Measurements from ENCODE around the gene MAP3K10. TPM values are rescaled to one million over a fixed set of nuclear protein-coding genes. Genes with fewer than 3 reads are reported as not detected.

Gene MAP3K10
- total RNA-seq, 4 donors from 2014 or later: 10.2 to 24.8 (median 11.6) TPM

- H3K4me3 ChIP-seq (ENCODE audit: low read depth, poor library complexity, severe bottlenecking): no peak overlapping the region
- TF ChIP-seq CTCF (IDR thresholded peaks at IDR 0.05): no peak
- no peak for TF ChIP-seq POLR2A (IDR thresholded peaks at IDR 0.05)
- no peak for DNase-seq (ENCODE audit: low spot score in 2 of 2)
- WGBS, 2 donors: 78 to 79% methylated on average over 8 of the region's 8 CpGs
- intact Hi-C loops (cut with DNase I; ENCODE audit: low total_unique reads): no loop called here
These were observed 70.4 kb downstream of the MAP3K10 start for GRCh38 chr19:40261631-40262030.

DNA sequence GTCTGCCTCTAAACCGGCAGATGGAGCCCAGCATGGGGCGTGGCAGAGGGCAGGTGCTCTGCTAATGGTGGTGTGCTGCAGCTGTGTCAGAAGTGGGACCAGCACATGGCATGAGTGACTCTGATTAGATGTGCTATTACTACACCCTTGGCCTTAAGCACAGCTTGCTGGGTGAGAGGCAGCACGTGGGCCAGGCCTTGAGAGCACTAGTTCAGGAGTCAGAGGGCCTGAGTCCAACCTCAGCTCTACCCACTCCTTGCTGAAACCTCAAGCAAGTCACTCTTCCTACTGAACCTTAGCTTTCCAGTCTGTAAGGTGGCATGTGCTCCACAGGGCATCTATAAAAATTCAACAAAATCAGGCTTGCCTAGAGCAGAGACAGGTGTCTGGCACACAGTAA lies 71.2 kb downstream of the MAP3K10 start:
- WGBS, 2 donors: 81 to 94% methylated on average over 3 of the region's 3 CpGs
- H3K4me3 ChIP-seq (ENCODE audit: low read depth, poor library complexity, severe bottlenecking): no peak overlapping the region
- no peak for DNase-seq (ENCODE audit: low spot score in 2 of 2)
- TF ChIP-seq CTCF (IDR thresholded peaks at IDR 0.05) (no peak), POLR2A (IDR thresholded peaks at IDR 0.05) (no peak)
- intact Hi-C loops (cut with DNase I; ENCODE audit: low total_unique reads): no loop called here

DNA sequence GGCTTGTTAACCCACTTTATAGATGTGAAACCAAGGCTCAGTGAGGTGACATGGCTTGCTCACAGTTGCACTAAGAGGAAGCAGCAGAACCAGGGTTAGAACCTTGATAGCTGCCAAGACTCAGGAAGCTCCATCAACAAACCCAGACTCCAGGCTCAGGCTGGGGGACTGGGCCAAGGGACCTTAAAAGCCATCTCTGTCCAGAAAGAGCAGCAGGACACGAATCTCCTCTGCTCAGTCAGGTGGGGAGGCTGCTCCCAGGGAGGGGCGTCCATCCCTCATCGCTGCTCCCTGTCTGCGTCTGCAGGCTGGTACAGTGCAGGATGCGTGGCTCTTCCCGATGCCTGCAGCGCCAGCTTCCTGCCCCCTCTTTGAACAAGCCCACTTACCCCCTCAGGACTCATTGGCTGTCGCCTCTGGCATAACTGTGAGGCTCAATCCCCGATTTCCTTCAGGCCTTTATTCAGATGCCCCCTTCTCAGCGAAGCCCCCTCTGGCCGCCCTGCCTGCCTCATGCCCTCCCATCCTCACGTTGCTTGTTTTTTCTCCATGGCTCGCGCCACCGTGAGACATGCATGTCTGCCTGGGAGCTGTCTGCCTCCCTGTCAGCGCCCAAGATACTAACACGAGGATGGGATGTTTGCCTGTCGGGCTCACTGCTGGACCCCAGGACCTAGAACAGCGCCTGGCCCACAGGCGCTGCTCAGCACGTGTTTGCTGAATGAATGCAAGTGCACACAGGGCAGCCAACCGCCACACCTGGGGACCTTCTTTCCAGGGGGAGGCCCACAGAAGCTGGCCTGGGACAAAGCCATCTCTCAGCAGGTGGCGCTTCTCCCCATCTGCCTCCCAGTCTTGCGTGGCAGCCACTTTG lies 72.5 kb downstream of the MAP3K10 start:
- intact Hi-C loops (cut with DNase I; ENCODE audit: low total_unique reads): no loop called here
- H3K4me3 ChIP-seq (ENCODE audit: low read depth, poor library complexity, severe bottlenecking): no peak overlapping the region
- no peak for DNase-seq (ENCODE audit: low spot score in 2 of 2)
- 89 to 92% methylated on average over 24 of the region's 24 CpGs for WGBS, 2 donors
- TF ChIP-seq POLR2A (IDR thresholded peaks at IDR 0.05) (no peak), CTCF (IDR thresholded peaks at IDR 0.05) (no peak)

- H3K4me3 ChIP-seq (ENCODE audit: low read depth, poor library complexity, severe bottlenecking): no peak overlapping the region
- TF ChIP-seq POLR2A (IDR thresholded peaks at IDR 0.05): no peak
- TF ChIP-seq CTCF (IDR thresholded peaks at IDR 0.05): no peak
- 85 to 87% methylated on average over 19 of the region's 19 CpGs for WGBS, 2 donors
- intact Hi-C loops (cut with DNase I; ENCODE audit: low total_unique reads): no loop called here
- DNase-seq (ENCODE audit: low spot score in 2 of 2): no peak
These were observed 73.3 kb downstream of the MAP3K10 start for GRCh38 chr19:40264314-40265054.

Other genes with a start within 250 kb of the MAP3K10 start
- 10 to 100 TPM; 78.0 to 92.5 (median 87.7) TPM for gene PSMC4, start 220.3 kb upstream of the MAP3K10 start, total RNA-seq
- gene ZNF546, start 194.4 kb upstream of the MAP3K10 start, total RNA-seq: 1 to 10 TPM in 2 of 4 donors, under 1 TPM in 2; 0.30 to 4.8 (median 1.4) TPM
- gene ZNF780B, start 135.2 kb upstream of the MAP3K10 start, total RNA-seq: 1 to 10 TPM; 1.8 to 6.8 (median 4.1) TPM
- gene ZNF780A, start 100.5 kb upstream of the MAP3K10 start, total RNA-seq: 10 to 100 TPM in 2 of 4 donors, 1 to 10 TPM in 2; 5.7 to 14.7 (median 8.7) TPM
- not detected for gene TTC9B, start 27.0 kb downstream of the MAP3K10 start, total RNA-seq
- under 1 TPM in 1 of 4 donors, not detected in 3; 0.29 TPM for gene CCNP, start 35.3 kb downstream of the MAP3K10 start, total RNA-seq
- 100 to 1,000 TPM in 1 of 4 donors, 10 to 100 TPM in 3; 71.1 to 129 (median 82.2) TPM for gene AKT2, start 93.9 kb downstream of the MAP3K10 start, total RNA-seq
- gene C19orf47, start 157.0 kb downstream of the MAP3K10 start, total RNA-seq: 10 to 100 TPM; 10.5 to 29.5 (median 13.1) TPM
- gene PLD3, start 157.3 kb downstream of the MAP3K10 start, total RNA-seq: 100 to 1,000 TPM; 188 to 287 (median 256) TPM
- gene HIPK4, start 198.8 kb downstream of the MAP3K10 start, total RNA-seq: under 1 TPM; 0.13 to 0.88 (median 0.51) TPM
- gene PRX, start 222.0 kb downstream of the MAP3K10 start, total RNA-seq: 1 to 10 TPM; 2.5 to 7.3 (median 5.6) TPM
- 10 to 100 TPM; 17.3 to 45.7 (median 26.6) TPM for gene SERTAD1, start 234.6 kb downstream of the MAP3K10 start, total RNA-seq